MM.1S (cell line): ENCODE results near the gene TMEM26.
"Not testable (repeated sequence)": the region's sequence is repeated elsewhere in the genome, so short reads cannot be mapped to it uniquely, and the experiment has no call there.

Experiments
- CTCF ChIP-seq: fragments of 300-600 bp; sonication (generic); IDR thresholded peaks from 2 replicates; pipeline ENCODE4 v1.5.1; 2016; ENCODE audit warnings: antibody characterized with exemption, low read length, mixed read lengths
- EZH2 ChIP-seq: fragments of 300-600 bp; sonication (generic); optimal IDR thresholded peaks from 2 replicates; pipeline ENCODE3; 2017; ENCODE audit warnings: low read depth, mild to moderate bottlenecking, antibody characterized with exemption, low read length, mixed read lengths
- EZH2phosphoT487 ChIP-seq: fragments of 300-600 bp; sonication (generic); IDR thresholded peaks from 2 replicates; pipeline ENCODE4 v1.6.1; 2018; ENCODE audit warnings: antibody characterized with exemption, low read length

- not testable (repeated sequence) for TF ChIP-seq CTCF, EZH2, EZH2phosphoT487
Measured at GRCh38 chr10:61381153-61381552, 72.0 kb downstream of the TMEM26 start.
